ENCODE data around the gene PNMA3. TPM values are rescaled to one million over a fixed set of nuclear protein-coding genes. Genes with fewer than 3 reads are reported as not detected.
"Not testable (repeated sequence)": the region's sequence is repeated elsewhere in the genome, so short reads cannot be mapped to it uniquely, and the experiment has no call there.

The PNMA3 gene
- total and polyA plus RNA-seq, 10 of the 15 experiments (the other 5 are each of a cell fraction or from before 2014, with no cell fraction given) = 0.06 TPM; not detected in 9

DNA sequence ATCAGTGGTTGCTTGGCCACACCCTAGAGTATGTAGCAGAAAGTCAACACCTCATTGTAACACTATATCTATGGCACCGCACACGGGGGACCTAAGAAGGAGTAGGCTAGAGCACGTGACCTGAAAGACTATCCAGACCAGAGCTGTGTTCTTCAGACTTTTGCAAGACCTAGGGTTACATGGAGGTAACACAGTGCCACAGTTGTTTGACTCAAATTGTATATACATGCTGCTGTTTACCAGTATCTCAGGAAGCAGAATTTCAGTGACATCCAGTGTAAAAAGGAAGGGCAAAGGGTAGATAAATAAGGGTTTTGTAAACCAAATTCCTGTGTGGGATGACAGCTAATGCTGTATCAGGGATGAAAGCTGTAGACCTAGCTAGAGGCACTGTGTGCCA, 46.1 kb downstream of the PNMA3 start:
- 56% methylated on average over 3 of the region's 3 CpGs for WGBS (ENCODE audit: insufficient coverage, insufficient replicate concordance, low lambda C conversion rate, missing lambda C conversion rate)
- SMC1A ChIA-PET (ENCODE audit: uncharacterized antibody, unreplicated experiment) = no interaction called here
- H3K27ac ChIP-seq (ENCODE audit: control insufficient read depth, insufficient read depth) = no peak overlapping the region
- H3K27me3 ChIP-seq (replicated peaks in 1 of 2; ENCODE audit: control insufficient read depth in 2 of 2, insufficient read depth in 2 of 2, low read length in 1 of 2) = no peaks in the 10 kb centered on the region
- H2AFZ ChIP-seq (ENCODE audit: control insufficient read depth, low read depth, low read length) = no peak overlapping the region
- no peaks in the 10 kb centered on the region for H4K20me1 ChIP-seq (ENCODE audit: control insufficient read depth, insufficient read depth)
- TF ChIP-seq BHLHE40 (IDR thresholded peaks at IDR 0.05; ENCODE audit: borderline replicate concordance in 1 of 2, low read depth in 2 of 2, low read length in 1 of 2) (no peak), KLF5 (IDR thresholded peaks at IDR 0.05; ENCODE audit: partially characterized antibody) (no peak), RCOR1 (conservative IDR thresholded peaks at IDR 0.05; ENCODE audit: low read depth, low read length) (no peak), NFXL1 (IDR thresholded peaks at IDR 0.05; ENCODE audit: borderline replicate concordance) (no peak)
- H3K9me3 ChIP-seq (replicated peaks; ENCODE audit: control insufficient read depth, insufficient read depth, low read length) = peaks cover 1% of the 10 kb centered on the region; the same call in 1 of the 3 replicates
- H3K79me2 ChIP-seq (ENCODE audit: control insufficient read depth, insufficient read depth, low read length) = no peaks in the 10 kb centered on the region
- in situ Hi-C loops (cut with MboI) (no loop called here), intact Hi-C loops (cut with micrococcal nuclease; ENCODE audit: unreplicated experiment) (no loop called here)
- H3K4me1 ChIP-seq (ENCODE audit: control insufficient read depth, insufficient read depth, low read length) = no peaks in the 10 kb centered on the region
- H3K4me3 ChIP-seq = no peak overlapping the region
- no peaks in the 10 kb centered on the region for H3K36me3 ChIP-seq (ENCODE audit: control insufficient read depth in 2 of 2, insufficient read depth in 2 of 2, low read length in 1 of 2)
- CTCF ChIA-PET = no interaction called here
- DNase-seq (ENCODE audit: low read depth, low spot score) = no peak
- no peak for FAIRE-seq
- H3K4me2 ChIP-seq (ENCODE audit: control insufficient read depth, insufficient read depth) = no peak overlapping the region
- no peak overlapping the region for H3K9ac ChIP-seq (ENCODE audit: control insufficient read depth, insufficient read depth, low read length)
- RAD21 ChIA-PET (ENCODE audit: unreplicated experiment) = no interaction called here
- ATAC-seq = no peak
- BruUV-seq (replicated peaks) = no TSS peak
- POLR2A ChIA-PET = no interaction called here

DNA sequence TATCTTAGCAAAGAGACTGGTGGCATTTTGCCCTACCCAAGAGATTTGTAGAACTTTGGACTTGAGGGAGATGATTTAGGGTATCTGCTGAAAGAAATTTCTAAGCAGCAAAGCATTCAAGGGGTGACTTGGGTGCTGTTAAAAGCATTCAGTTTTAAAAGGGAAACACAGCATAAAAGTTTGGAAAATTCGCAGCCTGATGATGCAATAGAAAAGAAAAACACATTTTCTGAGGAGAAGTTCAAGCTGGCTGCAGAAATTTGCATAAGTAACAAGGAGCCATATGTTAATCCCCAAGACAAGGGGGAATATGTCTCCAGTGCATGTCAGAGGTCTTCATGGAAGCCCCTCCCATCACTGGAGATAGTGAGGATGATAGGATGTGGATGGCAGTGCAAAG, 48.7 kb downstream of the PNMA3 start:
- H3K27ac ChIP-seq (ENCODE audit: control insufficient read depth, insufficient read depth); H3K27me3 ChIP-seq (replicated peaks in 1 of 2; ENCODE audit: control insufficient read depth in 2 of 2, insufficient read depth in 2 of 2, low read length in 1 of 2); H3K4me1 ChIP-seq (ENCODE audit: control insufficient read depth, insufficient read depth, low read length); DNase-seq (ENCODE audit: low read depth, low spot score); SMC1A ChIA-PET (ENCODE audit: uncharacterized antibody, unreplicated experiment); CTCF ChIA-PET; H4K20me1 ChIP-seq (ENCODE audit: control insufficient read depth, insufficient read depth); H3K9ac ChIP-seq (ENCODE audit: control insufficient read depth, insufficient read depth, low read length); FAIRE-seq; RAD21 ChIA-PET (ENCODE audit: unreplicated experiment); ATAC-seq; H3K4me2 ChIP-seq (ENCODE audit: control insufficient read depth, insufficient read depth); intact Hi-C loops (cut with micrococcal nuclease; ENCODE audit: unreplicated experiment); POLR2A ChIA-PET; BruUV-seq (replicated peaks); H3K4me3 ChIP-seq; H3K79me2 ChIP-seq (ENCODE audit: control insufficient read depth, insufficient read depth, low read length); H3K36me3 ChIP-seq (ENCODE audit: control insufficient read depth in 2 of 2, insufficient read depth in 2 of 2, low read length in 1 of 2); H2AFZ ChIP-seq (ENCODE audit: control insufficient read depth, low read depth, low read length); H3K9me3 ChIP-seq (replicated peaks; ENCODE audit: control insufficient read depth, insufficient read depth, low read length); in situ Hi-C loops (cut with MboI): not testable (repeated sequence)
- WGBS (ENCODE audit: insufficient coverage, insufficient replicate concordance, low lambda C conversion rate, missing lambda C conversion rate) = 0% methylated on average over 1 of the region's 1 CpG

DNA sequence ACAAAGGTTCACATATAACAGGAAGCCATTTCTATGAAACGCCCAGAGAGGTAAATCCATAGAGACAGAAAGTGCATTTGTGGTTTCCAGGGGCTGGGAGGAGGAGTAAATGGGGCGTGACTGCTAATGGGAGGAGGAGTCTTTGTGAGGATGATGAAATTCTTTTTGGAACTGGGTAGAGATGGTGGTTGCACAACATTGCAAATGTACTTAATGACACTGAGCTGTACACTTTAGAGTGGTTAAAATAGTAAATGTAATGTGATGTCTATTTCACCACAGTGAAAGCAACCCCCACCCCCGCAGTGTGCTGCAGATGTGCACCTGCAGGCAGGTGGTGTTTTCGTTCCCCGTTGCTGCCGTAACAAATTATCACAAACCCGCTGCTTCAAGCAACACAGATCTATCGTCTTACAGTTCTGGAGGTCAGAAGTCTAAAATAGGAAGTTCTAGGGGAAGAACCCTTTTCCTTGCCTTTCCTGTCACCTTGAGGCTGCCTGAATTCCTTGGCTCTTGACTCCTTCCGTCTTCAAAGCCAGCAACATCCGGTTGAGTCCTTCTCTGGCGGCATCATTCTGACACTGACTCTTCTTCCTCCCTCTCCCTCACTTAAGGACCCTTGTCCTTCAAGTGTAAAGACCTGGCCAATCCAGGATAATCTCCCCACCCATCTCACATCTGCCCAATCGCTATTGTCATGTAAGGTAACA, 50.0 kb downstream of the PNMA3 start:
- H3K27ac ChIP-seq (ENCODE audit: control insufficient read depth, insufficient read depth); CTCF ChIA-PET; H3K4me2 ChIP-seq (ENCODE audit: control insufficient read depth, insufficient read depth); in situ Hi-C loops (cut with MboI); POLR2A ChIA-PET; BruUV-seq (replicated peaks); SMC1A ChIA-PET (ENCODE audit: uncharacterized antibody, unreplicated experiment); H3K9ac ChIP-seq (ENCODE audit: control insufficient read depth, insufficient read depth, low read length); DNase-seq (ENCODE audit: low read depth, low spot score); H3K36me3 ChIP-seq (ENCODE audit: control insufficient read depth in 2 of 2, insufficient read depth in 2 of 2, low read length in 1 of 2); ATAC-seq; RAD21 ChIA-PET (ENCODE audit: unreplicated experiment); H3K4me3 ChIP-seq; H2AFZ ChIP-seq (ENCODE audit: control insufficient read depth, low read depth, low read length); H3K79me2 ChIP-seq (ENCODE audit: control insufficient read depth, insufficient read depth, low read length); H3K27me3 ChIP-seq (replicated peaks in 1 of 2; ENCODE audit: control insufficient read depth in 2 of 2, insufficient read depth in 2 of 2, low read length in 1 of 2); H4K20me1 ChIP-seq (ENCODE audit: control insufficient read depth, insufficient read depth); H3K9me3 ChIP-seq (replicated peaks; ENCODE audit: control insufficient read depth, insufficient read depth, low read length); H3K4me1 ChIP-seq (ENCODE audit: control insufficient read depth, insufficient read depth, low read length); intact Hi-C loops (cut with micrococcal nuclease; ENCODE audit: unreplicated experiment): not testable (repeated sequence)
- whole genome bisulfite sequencing (ENCODE audit: insufficient coverage, insufficient replicate concordance, low lambda C conversion rate, missing lambda C conversion rate) = 0% methylated on average over 1 of the region's 12 CpGs
- peak; percentile 81 for FAIRE-seq
